Measurements from ENCODE around the gene CALD1. TPM values are rescaled to one million over a fixed set of nuclear protein-coding genes. Genes with fewer than 3 reads are reported as not detected.

The CALD1 gene, protein sequence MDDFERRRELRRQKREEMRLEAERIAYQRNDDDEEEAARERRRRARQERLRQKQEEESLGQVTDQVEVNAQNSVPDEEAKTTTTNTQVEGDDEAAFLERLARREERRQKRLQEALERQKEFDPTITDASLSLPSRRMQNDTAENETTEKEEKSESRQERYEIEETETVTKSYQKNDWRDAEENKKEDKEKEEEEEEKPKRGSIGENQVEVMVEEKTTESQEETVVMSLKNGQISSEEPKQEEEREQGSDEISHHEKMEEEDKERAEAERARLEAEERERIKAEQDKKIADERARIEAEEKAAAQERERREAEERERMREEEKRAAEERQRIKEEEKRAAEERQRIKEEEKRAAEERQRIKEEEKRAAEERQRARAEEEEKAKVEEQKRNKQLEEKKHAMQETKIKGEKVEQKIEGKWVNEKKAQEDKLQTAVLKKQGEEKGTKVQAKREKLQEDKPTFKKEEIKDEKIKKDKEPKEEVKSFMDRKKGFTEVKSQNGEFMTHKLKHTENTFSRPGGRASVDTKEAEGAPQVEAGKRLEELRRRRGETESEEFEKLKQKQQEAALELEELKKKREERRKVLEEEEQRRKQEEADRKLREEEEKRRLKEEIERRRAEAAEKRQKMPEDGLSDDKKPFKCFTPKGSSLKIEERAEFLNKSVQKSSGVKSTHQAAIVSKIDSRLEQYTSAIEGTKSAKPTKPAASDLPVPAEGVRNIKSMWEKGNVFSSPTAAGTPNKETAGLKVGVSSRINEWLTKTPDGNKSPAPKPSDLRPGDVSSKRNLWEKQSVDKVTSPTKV
- total RNA-seq = 167 TPM

DNA sequence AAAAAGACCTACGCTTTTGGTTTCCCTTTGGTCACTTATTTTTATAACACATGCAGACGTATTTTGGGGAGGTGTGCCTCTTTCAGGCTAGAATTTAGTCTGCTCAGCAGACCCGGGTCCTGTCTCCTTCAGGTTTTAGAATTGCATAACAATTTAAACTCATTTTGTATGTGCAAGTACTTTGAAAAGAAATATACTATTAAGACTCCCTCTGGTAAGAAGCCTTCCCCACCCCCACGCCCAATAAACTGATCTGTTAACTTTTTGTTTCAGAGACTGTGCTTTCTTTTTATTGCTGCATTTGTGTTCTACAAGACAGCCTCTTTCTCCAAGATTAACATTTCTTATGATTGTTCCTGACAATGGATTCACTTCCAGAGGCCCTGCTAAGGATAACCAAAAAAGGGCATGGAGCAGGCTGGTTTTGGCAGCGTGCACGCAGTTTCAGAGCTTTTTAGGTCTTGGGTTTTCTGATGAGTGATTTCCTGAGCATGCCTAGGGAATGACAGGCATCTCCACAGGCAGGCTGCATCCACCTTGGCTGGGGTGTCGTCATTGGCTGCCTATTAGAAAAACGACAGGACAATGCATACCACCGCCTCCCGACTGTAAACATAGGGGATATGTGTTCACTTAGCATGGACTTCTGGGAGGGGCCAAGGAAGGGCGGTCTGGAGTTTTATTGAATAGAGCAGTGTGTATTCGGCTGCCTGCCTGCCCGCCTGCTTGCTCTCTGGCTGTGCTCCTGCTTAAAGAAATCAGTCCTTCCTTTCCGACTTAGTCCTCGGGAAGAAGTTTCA is at the start of gene CALD1:
CALD1 (plus strand) TSS at position 694 of the 800 bp plus-strand sequence. CDS start 88,100 bp downstream, outside the sequence.

DNA sequence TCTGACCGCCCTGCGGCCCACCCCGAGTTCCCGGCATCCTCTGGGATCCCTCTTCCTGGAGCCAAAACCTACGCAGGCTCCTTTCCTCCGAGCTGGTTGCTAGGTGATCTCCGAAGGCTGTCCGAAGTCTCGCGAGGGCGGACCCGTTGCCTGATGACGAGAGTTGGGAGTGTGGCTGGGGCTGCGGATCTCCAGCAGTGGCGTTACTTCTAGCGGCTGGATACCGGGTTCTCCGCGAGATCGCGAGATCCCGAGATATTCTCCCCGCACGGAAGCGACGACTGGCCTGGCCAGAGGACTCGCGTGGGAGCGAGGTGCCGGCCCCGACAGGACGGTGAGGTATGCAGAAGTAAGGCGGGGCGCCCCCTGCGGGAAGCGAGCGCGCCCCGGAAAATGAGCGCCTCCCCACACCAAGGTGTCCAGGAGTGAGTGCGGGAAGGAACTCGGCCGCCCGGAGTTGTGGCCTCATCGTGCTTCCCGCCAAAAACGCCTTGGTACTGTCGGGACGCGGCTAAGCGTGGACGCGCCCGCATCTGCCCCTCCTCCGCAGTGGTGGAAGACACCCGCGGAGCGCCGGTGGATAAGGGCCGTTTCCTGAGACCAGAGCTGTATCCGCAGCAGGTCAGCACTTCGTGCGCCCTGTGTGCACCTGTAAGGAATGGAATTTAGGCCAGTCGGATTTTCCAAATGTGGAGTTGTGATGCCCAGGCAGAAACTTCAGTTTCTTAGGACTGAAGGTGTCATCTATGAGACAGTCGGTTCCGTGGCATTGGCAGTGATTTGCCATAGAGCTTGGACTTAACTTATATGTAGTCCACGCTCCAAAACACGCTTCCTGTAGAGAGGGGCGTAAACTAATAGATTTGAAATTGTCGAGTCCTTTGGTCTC is 207.2 kb downstream of the CALD1 start, which contains the start of gene AGBL3:
AGBL3 (plus strand) TSS at position 146 of the 889 bp plus-strand sequence. CDS start 1,426 bp downstream, outside the sequence.

Small RNA genes within 50 kb of the gene (small RNA-seq; reads per million reads assigned to genes)
- not detected for gene TUBB3P2 (ENCODE audit: low replicate concordance)

Other genes starting within 250 kb of the CALD1 start
- gene AKR1B15, start 230.5 kb upstream of the CALD1 start, total RNA-seq = not detected
- gene BPGM, start 132.8 kb upstream of the CALD1 start, total RNA-seq = 68.5 TPM
- gene AGBL3, start 206.9 kb downstream of the CALD1 start, total RNA-seq = 2.9 TPM